Measurements from ENCODE around the gene RGS13.

DNA sequence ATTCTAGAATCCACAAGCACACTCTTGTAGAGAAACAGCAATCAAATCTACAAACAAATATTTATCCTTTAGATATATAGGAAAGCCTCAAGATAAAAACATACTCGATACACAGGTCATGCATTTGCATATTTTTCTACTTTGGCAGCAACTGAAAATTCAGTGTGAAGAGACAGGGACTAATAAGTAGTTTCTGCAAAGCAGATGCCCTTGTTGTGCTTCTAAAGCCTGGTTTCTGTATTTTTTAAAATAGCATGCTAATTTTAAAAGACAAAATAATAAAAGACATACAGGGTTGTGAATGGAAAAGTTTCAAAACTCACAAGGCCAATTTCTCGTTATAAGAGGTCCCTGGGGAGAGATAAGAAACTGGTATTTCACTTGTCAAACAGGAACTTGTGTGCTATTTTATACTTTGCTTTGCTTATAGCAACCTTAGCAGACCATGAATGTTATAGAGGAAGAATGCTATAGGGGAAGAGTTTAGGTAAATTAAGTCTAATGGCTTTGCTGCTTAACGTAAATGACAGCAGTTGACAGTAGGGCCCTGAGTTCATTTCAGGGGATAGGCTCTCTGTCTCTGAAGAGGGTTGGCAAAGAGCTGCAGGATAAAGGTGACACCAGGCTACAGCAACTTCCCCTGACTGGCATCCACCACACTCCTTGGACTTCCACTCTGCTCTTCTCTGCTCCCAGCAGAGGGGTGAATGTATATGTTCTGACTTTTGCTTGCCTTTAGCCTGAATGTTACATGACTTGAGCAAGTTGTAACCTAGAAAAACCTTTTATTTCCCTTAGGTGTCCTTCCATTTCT lies 9.4 kb upstream of the RGS13 start:
- TF ChIP-seq EP300 (IDR thresholded peaks at IDR 0.05) (no peak), POLR2A (IDR thresholded peaks at IDR 0.05) (no peak)
- TF ChIP-seq, protein P1, sequence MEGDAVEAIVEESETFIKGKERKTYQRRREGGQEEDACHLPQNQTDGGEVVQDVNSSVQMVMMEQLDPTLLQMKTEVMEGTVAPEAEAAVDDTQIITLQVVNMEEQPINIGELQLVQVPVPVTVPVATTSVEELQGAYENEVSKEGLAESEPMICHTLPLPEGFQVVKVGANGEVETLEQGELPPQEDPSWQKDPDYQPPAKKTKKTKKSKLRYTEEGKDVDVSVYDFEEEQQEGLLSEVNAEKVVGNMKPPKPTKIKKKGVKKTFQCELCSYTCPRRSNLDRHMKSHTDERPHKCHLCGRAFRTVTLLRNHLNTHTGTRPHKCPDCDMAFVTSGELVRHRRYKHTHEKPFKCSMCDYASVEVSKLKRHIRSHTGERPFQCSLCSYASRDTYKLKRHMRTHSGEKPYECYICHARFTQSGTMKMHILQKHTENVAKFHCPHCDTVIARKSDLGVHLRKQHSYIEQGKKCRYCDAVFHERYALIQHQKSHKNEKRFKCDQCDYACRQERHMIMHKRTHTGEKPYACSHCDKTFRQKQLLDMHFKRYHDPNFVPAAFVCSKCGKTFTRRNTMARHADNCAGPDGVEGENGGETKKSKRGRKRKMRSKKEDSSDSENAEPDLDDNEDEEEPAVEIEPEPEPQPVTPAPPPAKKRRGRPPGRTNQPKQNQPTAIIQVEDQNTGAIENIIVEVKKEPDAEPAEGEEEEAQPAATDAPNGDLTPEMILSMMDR (IDR thresholded peaks at IDR 0.05) = no peak

Measured in tibial nerve (tissue), 4 donors.